Measurements from ENCODE around the gene LYG2. TPM values are rescaled to one million over a fixed set of nuclear protein-coding genes. Genes with fewer than 3 reads are reported as not detected.

LYG2 gene
- total RNA-seq, 1 donor from 2014 or later: not detected

DNA sequence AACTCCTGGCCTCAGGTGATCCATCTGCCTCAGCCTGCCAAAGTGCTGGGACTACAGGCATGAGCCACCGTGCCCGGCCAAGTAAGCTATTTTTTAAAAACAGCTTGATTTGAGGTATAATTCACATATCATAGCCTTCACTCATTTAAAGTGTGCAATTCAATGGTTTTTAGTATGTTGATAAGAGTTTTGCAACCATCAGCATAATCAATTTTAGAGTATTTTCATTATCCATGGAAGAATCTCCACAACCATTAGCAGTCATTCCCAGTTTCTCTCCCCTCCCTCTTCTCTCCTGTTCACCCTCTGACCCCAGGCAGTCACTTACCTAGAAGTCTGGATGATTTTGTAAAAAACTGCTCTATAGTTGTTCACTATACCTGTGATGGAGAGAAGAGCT is 4.7 kb upstream of the LYG2 start:
- H3K27ac ChIP-seq: no peak overlapping the region
- no peak for DNase-seq (ENCODE audit: extremely low spot score in 2 of 2)
- intact Hi-C loops (cut with DNase I): no loop called here
- H3K9me3 ChIP-seq: no peaks in the 10 kb centered on the region
- H3K27me3 ChIP-seq: no peaks in the 10 kb centered on the region
- H3K36me3 ChIP-seq: no peaks in the 10 kb centered on the region
- no peak overlapping the region for H3K4me3 ChIP-seq
- no peaks in the 10 kb centered on the region for H3K4me1 ChIP-seq
- no peak for TF ChIP-seq POLR2A (IDR thresholded peaks at IDR 0.05)

DNA sequence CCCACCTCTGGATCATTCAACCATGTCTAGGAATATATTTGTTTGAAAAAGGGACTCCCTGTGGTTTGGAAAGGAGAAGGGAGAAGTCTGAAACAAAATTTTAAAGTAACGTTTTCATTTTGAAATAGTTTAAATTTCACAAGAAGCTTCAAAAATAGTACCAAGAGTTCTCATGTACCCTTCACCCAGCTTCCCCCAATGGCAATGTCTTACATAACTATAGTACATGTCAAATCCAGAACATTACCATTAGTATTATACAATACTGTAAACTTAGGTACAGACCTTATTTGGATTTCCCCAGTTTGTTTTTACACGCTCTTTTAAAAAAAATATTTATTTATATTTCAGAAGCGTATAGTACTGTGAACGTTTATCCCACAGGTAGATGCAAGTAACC is 4.0 kb upstream of the LYG2 start:
- TF ChIP-seq, protein P1, sequence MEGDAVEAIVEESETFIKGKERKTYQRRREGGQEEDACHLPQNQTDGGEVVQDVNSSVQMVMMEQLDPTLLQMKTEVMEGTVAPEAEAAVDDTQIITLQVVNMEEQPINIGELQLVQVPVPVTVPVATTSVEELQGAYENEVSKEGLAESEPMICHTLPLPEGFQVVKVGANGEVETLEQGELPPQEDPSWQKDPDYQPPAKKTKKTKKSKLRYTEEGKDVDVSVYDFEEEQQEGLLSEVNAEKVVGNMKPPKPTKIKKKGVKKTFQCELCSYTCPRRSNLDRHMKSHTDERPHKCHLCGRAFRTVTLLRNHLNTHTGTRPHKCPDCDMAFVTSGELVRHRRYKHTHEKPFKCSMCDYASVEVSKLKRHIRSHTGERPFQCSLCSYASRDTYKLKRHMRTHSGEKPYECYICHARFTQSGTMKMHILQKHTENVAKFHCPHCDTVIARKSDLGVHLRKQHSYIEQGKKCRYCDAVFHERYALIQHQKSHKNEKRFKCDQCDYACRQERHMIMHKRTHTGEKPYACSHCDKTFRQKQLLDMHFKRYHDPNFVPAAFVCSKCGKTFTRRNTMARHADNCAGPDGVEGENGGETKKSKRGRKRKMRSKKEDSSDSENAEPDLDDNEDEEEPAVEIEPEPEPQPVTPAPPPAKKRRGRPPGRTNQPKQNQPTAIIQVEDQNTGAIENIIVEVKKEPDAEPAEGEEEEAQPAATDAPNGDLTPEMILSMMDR (IDR thresholded peaks at IDR 0.05): no peak
- TF ChIP-seq POLR2AphosphoS5 (IDR thresholded peaks at IDR 0.05; ENCODE audit: insufficient read depth in 1 of 2, low read depth in 1 of 2): no peak
- TF ChIP-seq POLR2A (IDR thresholded peaks at IDR 0.05): no peak
- Histone ChIP-seq H3K27ac (no peak overlapping the region), H3K4me1 (no peaks in the 10 kb centered on the region), H3K9me3 (no peaks in the 10 kb centered on the region), H3K27me3 (no peaks in the 10 kb centered on the region), H3K4me3 (no peak overlapping the region), H3K36me3 (no peaks in the 10 kb centered on the region)
- DNase-seq (ENCODE audit: extremely low spot score in 2 of 2): no peak
- intact Hi-C loops (cut with DNase I): no loop called here

DNA sequence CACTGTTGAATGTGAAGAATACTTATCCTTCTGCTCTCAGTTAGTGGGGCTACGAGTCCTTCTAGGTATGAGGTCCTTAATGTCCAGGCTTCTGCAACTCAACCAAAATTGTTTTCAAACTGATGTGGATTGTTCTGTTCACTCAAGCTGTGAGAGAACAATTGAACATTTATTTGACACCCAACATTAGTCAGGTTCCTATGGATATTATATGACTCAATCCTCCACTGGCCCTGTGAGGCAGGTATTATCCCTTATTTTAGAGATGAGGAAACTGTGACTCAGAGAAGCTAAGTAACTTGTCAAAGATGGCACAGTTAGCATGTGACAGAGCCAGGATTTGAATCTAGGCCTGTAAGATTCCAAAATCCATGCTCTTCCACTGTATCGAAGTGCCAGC is 1.2 kb upstream of the LYG2 start:
- Histone ChIP-seq H3K9me3 (no peaks in the 10 kb centered on the region), H3K36me3 (no peaks in the 10 kb centered on the region), H3K27me3 (no peaks in the 10 kb centered on the region), H3K4me3 (no peak overlapping the region), H3K4me1 (no peaks in the 10 kb centered on the region), H3K27ac (no peak overlapping the region)
- DNase-seq (ENCODE audit: extremely low spot score in 2 of 2): no peak
- TF ChIP-seq, protein P1 (IDR thresholded peaks at IDR 0.05): no peak
- peak in 1 of 2 donors; percentile 23 for TF ChIP-seq POLR2AphosphoS5 (IDR thresholded peaks at IDR 0.05; ENCODE audit: insufficient read depth in 1 of 2, low read depth in 1 of 2)
- intact Hi-C loops (cut with DNase I): no loop called here

DNA sequence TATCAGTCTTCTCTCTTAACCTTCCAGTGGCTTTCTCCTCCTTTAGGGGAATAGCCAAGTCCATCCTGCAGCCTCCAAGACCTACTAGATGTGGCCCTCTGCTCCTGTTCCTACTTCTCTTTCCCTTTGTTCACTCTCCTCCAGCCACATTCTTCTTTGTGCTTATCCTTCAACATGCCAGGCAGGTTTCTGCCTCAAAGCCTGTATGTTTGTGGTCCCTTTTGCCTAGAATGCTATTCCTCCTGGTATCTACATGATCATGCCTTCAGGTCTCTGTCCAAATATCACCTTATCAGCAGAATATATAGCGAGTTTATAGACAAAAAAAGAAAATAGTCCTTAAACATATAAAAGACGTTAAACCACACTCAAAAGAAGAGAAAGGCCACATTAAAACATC is 5.5 kb downstream of the LYG2 start:
- intact Hi-C loops (cut with DNase I): no loop called here
- H3K36me3 ChIP-seq: no peaks in the 10 kb centered on the region
- no peaks in the 10 kb centered on the region for H3K4me1 ChIP-seq

DNA sequence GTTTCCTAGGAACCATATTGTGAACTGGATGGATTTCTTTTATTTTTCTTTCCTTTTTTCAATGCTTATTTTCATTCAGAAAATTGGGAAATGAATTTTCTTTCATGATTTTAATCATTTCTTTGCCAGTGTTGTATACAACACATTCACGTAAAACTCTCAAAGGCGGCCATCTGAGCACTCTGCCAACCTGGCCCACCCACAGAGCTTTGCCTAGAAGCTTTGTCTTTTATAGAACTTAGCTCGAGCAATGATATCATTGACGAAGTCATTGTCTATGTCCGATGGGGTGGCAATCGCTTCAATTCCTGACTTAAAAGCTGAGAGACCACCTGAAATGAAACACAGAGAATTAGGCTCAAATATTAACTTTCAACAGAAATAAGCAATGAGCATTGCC is 13.3 kb downstream of the LYG2 start:
- Histone ChIP-seq H3K27me3 (no peaks in the 10 kb centered on the region), H3K9me3 (no peaks in the 10 kb centered on the region), H3K27ac (no peak overlapping the region), H3K4me3 (no peak overlapping the region), H3K4me1 (no peaks in the 10 kb centered on the region), H3K36me3 (no peaks in the 10 kb centered on the region)
- TF ChIP-seq, protein P1 (IDR thresholded peaks at IDR 0.05): no peak
- intact Hi-C loops (cut with DNase I): no loop called here
- no peak for DNase-seq (ENCODE audit: extremely low spot score in 2 of 2)

More for the DNA sequence above, 5.5 kb downstream of the LYG2 start:
- Histone ChIP-seq H3K27me3 (no peaks in the 10 kb centered on the region), H3K27ac (no peak overlapping the region), H3K4me3 (no peak overlapping the region), H3K9me3 (no peaks in the 10 kb centered on the region)
- DNase-seq (ENCODE audit: extremely low spot score in 2 of 2): no peak
- TF ChIP-seq POLR2A (IDR thresholded peaks at IDR 0.05): no peak
- TF ChIP-seq, protein P1 (IDR thresholded peaks at IDR 0.05): no peak
- TF ChIP-seq POLR2AphosphoS5 (IDR thresholded peaks at IDR 0.05; ENCODE audit: insufficient read depth in 1 of 2, low read depth in 1 of 2): no peak

DNA sequence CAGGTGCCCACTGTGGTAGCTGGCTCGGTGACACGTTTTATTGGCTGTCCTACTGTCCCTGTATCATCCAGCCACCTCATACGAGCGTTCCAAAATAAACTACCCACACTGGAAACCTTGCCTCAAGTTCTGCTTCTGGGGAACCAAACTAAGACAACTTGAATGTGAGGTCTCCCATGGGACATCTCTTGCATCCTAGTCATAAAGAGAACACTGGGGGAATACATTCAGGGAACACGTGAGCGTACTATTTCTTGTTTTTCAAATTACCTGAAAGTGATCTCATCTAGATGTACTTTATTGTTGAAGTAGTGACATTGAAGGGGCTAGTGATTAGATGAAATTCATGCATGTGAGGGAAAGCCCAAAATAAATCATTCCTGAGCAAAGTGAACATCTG is 15.0 kb downstream of the LYG2 start:
- TF ChIP-seq POLR2A (IDR thresholded peaks at IDR 0.05): no peak
- no peak for TF ChIP-seq POLR2AphosphoS5 (IDR thresholded peaks at IDR 0.05; ENCODE audit: insufficient read depth in 1 of 2, low read depth in 1 of 2)
- intact Hi-C loops (cut with DNase I): no loop called here
- no peak overlapping the region for H3K4me3 ChIP-seq
- no peak overlapping the region for H3K27ac ChIP-seq
- DNase-seq (ENCODE audit: extremely low spot score in 2 of 2): no peak
- H3K9me3 ChIP-seq: no peaks in the 10 kb centered on the region
- H3K36me3 ChIP-seq: no peaks in the 10 kb centered on the region
- H3K27me3 ChIP-seq: no peaks in the 10 kb centered on the region
- no peaks in the 10 kb centered on the region for H3K4me1 ChIP-seq

Measured in vagina (tissue), 2 donors.